Right lung (tissue), 5 donors: ENCODE measurements around the gene ZNF791. TPM values are rescaled to one million over a fixed set of nuclear protein-coding genes. Genes with fewer than 3 reads are reported as not detected.
A peak's percentile ranks its signal among the peaks of the same experiment; 100 is the strongest.
"Not testable (repeated sequence)": the region's sequence is repeated elsewhere in the genome, so short reads cannot be mapped to it uniquely, and the experiment has no call there.

Source experiments
- DNase-seq, 2 donors: peaks; one replicate each; pipeline ENCODE4 v3.0.0-alpha.2; 2013
- polyA plus RNA-seq, 5 donors: library from polyadenylated mRNA; unstranded; fragments of 120-200 nt; gene quantifications; one replicate each; pipeline versions ENCODE4 v1.2.1 to v1.2.3, GENCODE V29; 2013; ENCODE audit warnings: inconsistent platforms in 1 of 5, low replicate concordance in 1 of 5; ENCODE audit not compliant: insufficient read length in 5 of 5, insufficient read depth in 1 of 5

The ZNF791 gene
- polyA plus RNA-seq, 5 donors = 13.9 to 23.7 (median 21.9) TPM

DNA sequence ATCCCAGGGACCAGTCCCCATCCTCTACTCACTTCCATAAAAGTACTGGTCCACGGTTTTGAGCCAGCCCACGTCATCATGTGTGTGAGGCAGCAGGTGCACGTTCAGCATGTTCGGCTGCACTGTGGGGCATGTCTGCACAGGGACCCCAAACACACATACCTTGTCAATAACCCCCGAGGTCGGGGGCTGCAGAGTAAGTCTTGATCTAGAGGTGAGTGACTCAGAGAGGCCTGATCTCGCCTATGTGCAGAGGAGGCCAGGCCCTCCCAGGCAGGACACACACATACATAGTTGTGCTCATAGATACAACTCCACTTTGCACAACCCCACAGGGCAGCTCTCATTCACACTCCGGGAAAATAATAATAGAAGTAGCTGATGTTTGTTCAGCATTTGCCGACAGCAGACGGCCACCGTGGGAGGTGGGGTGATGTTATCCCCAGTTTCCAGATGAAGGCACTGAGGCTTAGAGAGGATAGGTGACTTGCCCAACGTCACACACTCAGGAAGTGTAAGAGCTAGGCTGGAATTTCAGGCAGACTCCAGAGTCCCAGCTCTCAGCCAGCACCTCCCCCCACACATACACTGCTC lies 55.0 kb downstream of the ZNF791 start:
- no peak for DNase-seq

DNA sequence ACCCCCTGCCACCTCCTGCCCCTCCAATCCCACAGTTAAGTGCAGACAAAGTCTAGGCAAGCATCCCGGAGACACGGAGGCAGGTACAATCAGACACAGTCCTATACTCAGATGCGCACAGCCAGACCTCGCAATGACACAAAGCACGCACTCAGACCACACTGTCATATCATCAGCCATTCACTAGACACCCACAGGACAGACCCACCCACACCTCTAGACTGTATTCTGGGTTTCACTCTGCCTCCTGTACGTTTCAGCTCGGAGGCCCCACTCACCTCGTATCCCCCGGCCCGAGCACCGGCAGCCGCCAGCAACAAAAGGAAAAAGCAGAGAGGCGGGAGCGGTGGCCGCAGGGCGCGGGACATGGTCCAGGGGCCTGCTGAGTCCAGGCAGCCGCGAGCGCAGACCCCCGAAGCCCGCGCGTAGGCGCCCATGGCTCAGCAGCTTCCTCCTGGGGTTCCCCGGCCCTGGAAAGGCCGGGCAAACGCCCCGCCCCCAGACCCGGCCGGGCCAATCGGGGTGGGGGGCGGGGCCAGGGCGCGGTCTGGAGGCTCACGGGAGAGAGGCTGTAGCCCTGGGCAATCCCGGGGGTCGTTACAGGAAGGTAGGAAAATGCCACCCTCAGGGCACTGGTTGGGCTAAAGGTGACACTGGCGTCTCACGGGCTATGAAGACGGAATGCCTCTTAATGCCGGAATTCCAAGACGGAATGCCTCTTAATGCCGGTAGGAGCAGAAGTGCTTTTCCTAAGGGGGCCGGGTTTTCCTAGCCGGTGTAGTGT lies 55.7 kb downstream of the ZNF791 start, which contains the start of the genes MAN2B1 and WDR83:
MAN2B1 (minus strand) TSS at position 478 of the 784 bp plus-strand sequence; CDS start at position 437, 41 bp downstream.
WDR83 (plus strand) TSS at position 543 of the 784 bp plus-strand sequence. CDS start 2,984 bp downstream, outside the sequence.
- DNase-seq = peak; percentile 72 to 73

DNA sequence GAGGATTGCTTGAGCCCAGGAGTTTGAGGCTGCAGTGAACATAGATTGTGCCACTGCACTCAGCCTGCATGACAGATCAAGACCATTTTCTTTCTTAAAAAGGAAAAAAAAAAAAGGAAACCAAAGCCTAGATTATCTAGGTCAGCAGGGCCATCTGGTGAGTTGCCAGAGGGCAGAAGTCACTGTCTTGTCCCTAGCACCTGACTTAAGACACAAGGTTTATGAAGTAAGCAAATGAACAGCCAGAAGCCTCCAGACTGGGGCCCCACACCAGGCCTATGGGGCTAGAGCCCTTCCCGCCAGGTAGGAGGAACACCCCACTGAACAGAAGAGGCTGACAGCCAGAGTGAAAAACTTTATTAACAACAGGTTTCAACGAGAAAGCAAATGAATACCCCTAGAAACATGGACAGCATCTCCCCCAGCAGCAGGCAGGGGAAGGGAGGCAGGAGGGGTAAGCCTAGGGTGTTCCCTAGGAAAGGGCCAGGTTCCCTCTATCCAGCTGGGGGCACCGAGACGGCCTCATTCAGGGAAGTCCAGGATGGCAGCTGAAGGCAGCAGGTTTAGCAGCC lies 57.1 kb downstream of the ZNF791 start:
- no peak for DNase-seq

DNA sequence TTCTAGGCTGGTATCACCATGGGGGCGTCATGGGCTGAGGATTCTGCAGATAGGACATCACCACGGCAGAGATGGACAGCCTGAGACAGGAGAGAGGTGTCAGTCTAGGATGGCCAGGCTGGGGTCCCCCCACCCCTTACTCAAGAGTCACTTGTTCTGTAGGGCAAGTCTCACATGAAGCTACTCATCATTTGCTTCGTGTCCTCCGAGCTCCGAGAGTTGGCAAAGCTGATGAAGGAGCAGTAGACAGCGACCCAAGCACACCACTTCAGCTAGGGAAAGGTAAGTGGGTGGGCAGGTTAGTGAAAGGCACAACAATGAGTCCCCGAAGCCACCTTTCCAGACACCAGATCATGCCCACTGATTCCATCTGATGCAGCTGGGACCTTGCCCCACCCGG lies 57.6 kb downstream of the ZNF791 start:
- DNase-seq = no peak

DNA sequence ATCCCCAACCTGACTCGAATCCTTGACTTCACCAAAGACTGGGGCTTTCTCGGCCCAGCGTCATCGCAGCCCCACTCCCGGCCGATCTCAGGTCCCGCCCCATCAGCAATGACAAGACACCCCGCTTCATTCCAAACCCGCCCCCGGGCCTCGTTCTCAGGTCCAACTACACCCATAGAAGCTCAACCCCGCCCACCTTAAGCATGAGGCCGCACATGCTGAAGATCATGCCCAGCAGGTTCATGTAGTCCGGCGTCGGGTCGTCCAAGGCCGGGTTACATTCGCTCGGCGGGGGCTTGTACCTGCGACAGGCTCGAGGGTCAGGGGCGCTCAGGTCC lies 58.2 kb downstream of the ZNF791 start:
- DNase-seq = no peak

DNA sequence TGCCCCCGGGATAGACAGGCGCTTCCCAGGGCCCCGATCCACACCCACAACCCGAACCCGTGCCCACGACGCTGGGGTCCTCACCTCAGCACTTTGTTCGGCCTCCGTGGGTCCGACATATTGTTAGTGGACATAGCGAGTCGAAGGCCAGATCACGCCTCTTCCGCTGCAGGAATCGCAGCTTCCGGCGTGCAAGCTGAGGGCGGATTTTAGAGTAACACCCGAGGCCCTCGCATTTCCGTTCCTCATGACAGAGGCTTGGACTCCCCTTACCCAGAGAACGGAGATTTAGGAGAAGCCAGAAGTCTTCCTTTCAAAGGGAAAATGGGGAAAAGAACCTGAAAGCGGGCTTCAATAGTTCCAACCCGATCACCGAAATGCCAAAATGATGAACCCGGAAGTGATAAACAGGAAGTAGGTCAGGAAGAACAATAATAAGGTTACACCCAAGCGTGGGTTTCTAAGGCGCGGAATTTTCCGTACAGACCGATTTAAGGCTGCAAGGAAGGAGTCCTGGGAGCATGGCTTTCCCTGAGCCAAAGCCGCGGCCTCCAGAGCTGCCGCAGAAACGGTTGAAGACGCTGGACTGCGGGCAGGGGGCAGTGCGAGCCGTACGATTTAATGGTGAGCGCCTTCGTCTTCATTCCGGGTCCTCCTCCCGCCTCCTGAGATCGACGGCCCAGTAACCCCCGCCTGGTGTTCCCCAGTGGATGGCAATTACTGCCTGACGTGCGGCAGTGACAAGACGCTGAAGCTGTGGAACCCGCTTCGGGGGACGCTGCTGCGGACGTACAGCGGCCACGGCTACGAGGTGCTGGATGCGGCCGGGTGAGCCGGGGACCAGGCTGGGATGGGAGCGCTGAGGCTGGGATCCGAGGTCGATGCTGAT lies 58.8 kb downstream of the ZNF791 start:
- peak; percentile 83 to 86 for DNase-seq

DNA sequence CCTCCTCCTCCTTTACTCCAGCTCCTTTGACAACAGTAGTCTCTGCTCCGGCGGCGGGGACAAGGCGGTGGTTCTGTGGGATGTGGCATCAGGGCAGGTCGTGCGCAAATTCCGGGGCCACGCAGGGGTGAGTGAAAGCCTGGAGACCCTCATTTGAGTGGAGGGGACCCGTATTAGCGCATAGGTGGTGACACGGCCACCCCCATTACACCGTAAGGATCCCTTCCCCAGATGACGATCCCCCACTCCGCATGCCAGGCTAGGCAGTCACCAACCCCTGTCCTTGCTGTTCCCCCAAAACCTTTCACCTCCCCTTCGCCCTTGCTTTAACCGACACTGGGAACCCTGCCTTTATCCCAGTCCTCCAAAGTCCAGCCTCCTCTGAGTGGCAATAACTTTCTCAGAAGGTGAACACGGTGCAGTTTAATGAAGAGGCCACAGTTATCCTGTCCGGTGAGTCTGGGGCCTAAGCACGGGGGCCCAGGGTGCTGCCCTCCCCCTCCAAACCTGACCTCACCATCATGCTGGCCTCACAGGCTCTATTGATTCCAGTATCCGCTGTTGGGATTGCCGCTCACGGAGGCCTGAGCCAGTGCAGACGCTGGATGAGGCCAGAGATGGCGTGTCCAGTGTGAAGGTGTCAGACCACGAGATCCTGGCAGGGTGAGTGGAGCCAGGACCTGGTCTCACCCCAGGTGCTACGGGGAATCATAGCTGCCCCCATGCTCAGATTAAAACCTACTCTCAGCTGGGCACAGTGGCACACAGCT lies 59.6 kb downstream of the ZNF791 start:
- no peak for DNase-seq

DNA sequence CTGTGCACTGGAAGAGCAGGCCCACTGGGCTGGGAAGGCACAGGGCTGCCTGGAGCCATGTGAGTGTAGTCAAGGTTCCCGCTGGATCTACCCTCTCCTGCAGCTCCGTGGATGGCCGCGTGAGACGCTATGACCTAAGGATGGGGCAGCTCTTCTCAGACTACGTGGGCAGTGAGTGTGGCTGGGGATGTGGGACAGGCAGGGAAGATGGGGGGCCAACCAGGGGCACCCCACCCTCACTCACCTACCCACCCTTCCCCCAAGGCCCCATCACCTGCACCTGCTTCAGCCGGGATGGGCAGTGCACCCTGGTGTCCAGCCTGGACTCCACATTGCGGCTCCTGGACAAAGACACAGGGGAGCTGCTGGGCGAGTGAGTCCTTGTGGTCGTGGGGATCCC lies 62.0 kb downstream of the ZNF791 start:
- DNase-seq = no peak

DNA sequence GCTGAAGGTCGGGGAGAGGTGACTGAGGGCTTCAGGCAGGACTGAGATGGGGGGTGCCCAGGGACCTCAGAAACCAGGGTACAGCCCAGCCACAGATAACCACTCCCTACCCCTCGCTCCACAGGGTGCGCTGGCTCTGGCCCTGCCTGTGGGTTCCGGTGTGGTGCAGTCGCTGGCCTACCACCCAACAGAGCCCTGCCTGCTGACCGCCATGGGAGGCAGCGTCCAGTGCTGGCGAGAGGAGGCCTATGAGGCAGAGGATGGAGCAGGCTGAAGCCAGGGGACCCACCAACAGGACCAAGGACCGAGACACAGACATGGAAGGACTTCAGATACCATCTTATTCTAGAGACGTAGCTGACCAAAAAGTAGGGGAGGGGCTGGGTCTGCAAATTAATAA lies 64.7 kb downstream of the ZNF791 start:
- no peak for DNase-seq

DNA sequence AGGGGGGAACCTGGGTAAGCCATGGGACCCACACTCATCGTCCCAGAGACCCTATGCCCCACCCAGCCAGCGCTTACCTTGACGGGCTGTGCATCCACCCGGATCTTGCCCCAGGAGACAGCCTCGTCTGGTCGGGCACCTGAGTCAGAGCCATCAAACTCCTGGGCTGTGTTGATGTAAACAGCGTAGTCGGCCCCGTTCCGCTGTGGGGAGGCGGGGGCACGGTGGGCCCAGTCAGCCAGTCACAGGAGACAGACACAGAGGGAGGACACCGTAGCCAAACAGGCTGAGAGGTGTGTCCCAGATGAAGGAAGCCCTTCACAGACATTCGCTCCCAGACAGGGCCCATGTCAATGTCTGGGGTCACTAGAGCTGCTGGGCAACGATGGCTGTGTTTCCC lies 65.2 kb downstream of the ZNF791 start:
- no peak for DNase-seq

DNA sequence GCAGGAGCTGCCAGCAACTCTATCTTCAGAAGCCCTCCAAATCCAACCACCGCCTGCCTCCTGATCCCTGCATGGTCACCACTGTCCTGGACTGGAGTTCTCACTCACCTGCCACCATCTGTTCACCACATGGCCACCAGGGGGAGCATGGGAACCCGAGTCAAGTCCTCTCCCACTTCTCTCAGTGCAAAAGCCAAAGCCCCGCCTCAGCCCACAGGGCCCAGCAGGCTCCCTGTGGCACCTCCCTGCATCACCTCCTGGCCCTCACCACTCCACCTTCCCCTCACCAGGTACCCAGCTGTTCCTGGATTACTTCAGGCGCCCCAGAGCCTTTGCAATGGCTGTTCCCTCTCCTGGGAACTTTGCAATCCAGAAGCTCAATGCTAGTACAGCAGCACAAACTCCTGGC lies 65.7 kb downstream of the ZNF791 start:
- DNase-seq = peak; percentile 36 to 53

DNA sequence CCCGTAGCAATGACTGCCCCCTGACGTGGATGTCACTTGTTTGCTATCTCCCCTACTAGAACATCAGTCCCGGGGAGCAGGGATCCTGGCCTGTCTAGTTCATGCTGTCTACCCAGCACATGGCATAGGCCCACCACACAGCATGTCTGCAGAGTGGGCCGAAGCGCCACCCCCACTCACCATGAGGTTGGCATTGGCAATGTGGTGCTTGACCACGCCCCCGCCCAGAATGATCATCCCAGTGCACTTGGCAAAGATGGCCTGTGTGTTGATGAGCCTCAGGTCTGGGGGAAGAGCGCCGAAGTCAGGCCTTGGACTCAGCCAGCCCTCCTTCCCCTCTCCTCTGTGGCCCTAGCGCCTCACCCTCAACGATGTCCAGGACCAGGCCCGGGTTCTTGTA lies 66.2 kb downstream of the ZNF791 start:
- DNase-seq = no peak

DNA sequence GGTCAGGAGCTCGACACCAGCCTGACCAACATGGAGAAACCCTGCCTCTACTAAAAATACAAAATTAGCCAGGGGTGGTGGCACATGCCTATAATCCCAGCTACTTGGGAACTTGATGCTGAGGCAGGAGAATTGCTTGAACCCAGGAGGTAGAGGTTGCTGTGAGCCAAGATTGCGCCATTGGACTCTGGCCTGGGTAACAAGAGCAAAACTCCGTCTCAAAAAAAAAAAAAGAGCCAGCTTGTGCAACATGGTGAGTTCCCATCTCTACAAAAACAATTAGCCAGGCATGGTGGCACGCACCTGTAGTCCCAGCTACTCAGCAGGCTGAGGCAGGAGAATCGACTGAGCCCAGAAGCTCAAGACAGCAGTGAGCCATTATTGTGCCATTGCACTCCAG lies 67.3 kb downstream of the ZNF791 start:
- not testable (repeated sequence) for DNase-seq

DNA sequence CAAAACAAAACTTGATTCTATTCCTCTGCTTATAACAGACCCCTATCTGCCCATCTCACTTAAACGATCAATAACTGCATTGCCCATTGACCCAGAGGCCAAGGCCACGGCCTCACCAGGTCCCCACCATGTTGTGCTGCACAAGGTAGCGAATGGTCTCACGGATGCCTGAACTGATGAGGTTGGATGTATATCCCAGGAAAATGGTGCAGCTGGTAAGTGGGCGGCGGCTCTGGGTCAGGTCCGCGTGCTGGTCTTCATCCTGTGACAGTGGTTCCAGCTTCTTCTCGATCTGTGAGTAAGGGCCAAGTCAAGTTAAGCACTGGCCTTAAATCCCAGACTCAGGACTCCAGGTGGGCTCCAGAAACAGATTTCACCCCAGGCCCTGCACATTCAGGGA lies 69.3 kb downstream of the ZNF791 start:
- no peak for DNase-seq

DNA sequence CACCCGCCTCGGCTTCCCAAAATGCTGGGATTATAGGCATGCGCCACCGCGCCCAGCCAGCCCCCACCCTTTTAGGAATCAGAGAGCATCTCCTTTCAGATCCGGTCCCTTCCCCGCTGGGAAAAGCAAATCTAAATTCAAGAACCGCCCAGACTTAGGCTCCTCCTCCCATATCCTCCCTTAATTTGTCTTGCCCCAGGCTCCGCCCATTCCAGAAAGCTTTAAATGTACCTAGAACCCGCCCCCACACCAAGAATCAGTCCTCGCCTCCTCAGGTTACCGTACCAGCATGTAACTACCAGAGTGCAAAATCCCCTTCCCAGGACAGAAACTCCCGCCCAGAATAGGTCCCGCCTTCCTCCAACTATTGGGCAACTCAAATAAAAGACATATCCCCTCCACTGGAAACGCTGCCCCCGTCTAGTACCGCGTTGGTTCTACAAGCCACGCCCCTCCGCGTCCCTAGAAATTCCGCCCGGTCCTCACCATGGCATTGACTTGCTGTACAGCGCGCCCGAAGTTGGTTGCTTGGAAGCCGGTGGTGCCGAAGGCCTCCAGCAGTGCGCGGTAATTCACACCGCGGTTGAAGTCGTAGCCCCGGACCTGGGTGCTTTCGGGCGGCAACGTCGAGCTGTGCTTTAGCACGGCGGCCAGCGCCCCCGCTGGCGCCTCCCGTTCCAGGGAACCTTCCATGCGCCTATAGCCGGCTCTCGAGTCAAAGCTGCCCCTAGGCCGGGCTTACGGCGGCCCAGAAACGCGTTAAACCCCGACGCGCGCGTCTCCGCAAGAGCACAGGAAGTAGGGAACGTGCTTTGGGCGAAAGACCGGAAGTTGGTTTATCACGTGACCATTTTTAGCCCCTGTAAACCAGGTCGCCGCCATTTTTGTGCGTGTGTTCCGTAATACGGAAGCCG lies 70.6 kb downstream of the ZNF791 start, which contains the start of gene DHPS:
DHPS (minus strand) TSS at position 807 of the 914 bp plus-strand sequence; CDS start at position 693, 114 bp downstream.
- DNase-seq = peak; percentile 94 to 95
